H1 (cell line): ENCODE data around the gene ZNF423. TPM values are rescaled to one million over a fixed set of nuclear protein-coding genes. Genes with fewer than 3 reads are reported as not detected.

ENCODE experiments used
- CTCF ChIA-PET: fragments of 300-600 bp; sonication (Branson Sonifier 250); formaldehyde crosslinking; loops from one replicate; lab custom pipeline; 2021; ENCODE audit not compliant: partially characterized antibody; lab: Charles Lee
- POLR2A ChIA-PET: fragments of 300-600 bp; sonication (Branson Sonifier 250); formaldehyde crosslinking; loops from one replicate; lab custom pipeline; 2021; ENCODE audit warnings: inconsistent platforms; ENCODE audit not compliant: partially characterized antibody; lab: Charles Lee
- DNase-seq, 2 experiments: peaks; one replicate each; pipeline versions ENCODE4 v3.0.0 to v3.0.0-alpha.2; 2010 to 2022; ENCODE audit warnings: low spot score in 2 of 2, low read depth in 1 of 2, mixed read lengths in 1 of 2
- FAIRE-seq: peaks from 2 replicates; lab custom pipeline; 2011; peaks lifted over from hg19 to GRCh38; lab: Jason Lieb, UNC
- H2AFZ ChIP-seq: 2 replicates; pipeline ENCODE4 v1.8.1; 2012; ENCODE audit warnings: low read length, inconsistent platforms
- H2AK5ac ChIP-seq: 2 replicates; pipeline ENCODE4 v1.6.1; 2013; ENCODE audit warnings: low read depth, low read length
- H2BK120ac ChIP-seq: replicated peaks from 2 replicates; pipeline ENCODE3; 2013; ENCODE audit warnings: low read depth, low read length, inconsistent platforms
- H2BK12ac ChIP-seq: 2 replicates; pipeline ENCODE4 v1.6.1; 2013; ENCODE audit warnings: low read depth, low read length
- H2BK15ac ChIP-seq: 2 replicates; pipeline ENCODE4 v1.6.1; 2013; ENCODE audit warnings: low read length
- H2BK20ac ChIP-seq: 2 replicates; pipeline ENCODE4 v1.6.1; 2013; ENCODE audit warnings: low read length
- H2BK5ac ChIP-seq: 2 replicates; pipeline ENCODE4 v1.6.1; 2013; ENCODE audit warnings: low read depth, low read length
- H3K14ac ChIP-seq: 2 replicates; pipeline ENCODE4 v1.6.1; 2013; ENCODE audit warnings: inconsistent platforms; ENCODE audit not compliant: insufficient read length
- H3K18ac ChIP-seq: 2 replicates; pipeline ENCODE4 v1.6.1; 2013; ENCODE audit warnings: low read length; ENCODE audit errors: extremely low read depth
- H3K23ac ChIP-seq: 2 replicates; pipeline ENCODE4 v1.6.1; 2013; ENCODE audit warnings: inconsistent platforms; ENCODE audit not compliant: insufficient read length
- H3K23me2 ChIP-seq: 2 replicates; pipeline ENCODE4 v1.6.1; 2013; ENCODE audit warnings: low read depth, low read length
- H3K27ac ChIP-seq: 2 replicates; pipeline ENCODE4 v1.6.1; 2011; ENCODE audit warnings: low read depth, low read length, inconsistent platforms
- H3K27me3 ChIP-seq, 4 experiments: replicated peaks in 1 of 4; 1 replicate in 1 of 4; 2 replicates in 3 of 4; pipeline versions ENCODE4 v1.6.1 to v1.8.1; 2011 to 2013; ENCODE audit warnings: low read length in 3 of 4, mild to moderate bottlenecking in 3 of 4, inconsistent platforms in 2 of 4, mixed read lengths in 2 of 4, moderate library complexity in 1 of 4; ENCODE audit not compliant: control insufficient read depth in 3 of 4, insufficient read depth in 3 of 4; ENCODE audit errors: extremely low read depth in 1 of 4
- H3K36me3 ChIP-seq, 4 experiments: 2 replicates each; pipeline versions ENCODE4 v1.6.1 to v1.8.1; 2011 to 2013; ENCODE audit warnings: mild to moderate bottlenecking in 4 of 4, low read length in 3 of 4, moderate library complexity in 2 of 4, control low read depth in 1 of 4, inconsistent platforms in 1 of 4; ENCODE audit not compliant: insufficient read depth in 4 of 4, control insufficient read depth in 2 of 4
- H3K4ac ChIP-seq: replicated peaks from 2 replicates; pipeline ENCODE3; 2013; ENCODE audit warnings: low read length, low read depth, mixed read lengths, inconsistent platforms; ENCODE audit not compliant: insufficient read length
- H3K4me1 ChIP-seq, 4 experiments: replicated peaks in 1 of 4; 1 replicate in 1 of 4; 2 replicates in 3 of 4; pipeline versions ENCODE4 v1.6.1 to v1.8.1; 2011 to 2013; ENCODE audit warnings: low read length in 3 of 4, inconsistent platforms in 2 of 4, mixed read lengths in 1 of 4; ENCODE audit not compliant: insufficient read depth in 4 of 4, control insufficient read depth in 3 of 4
- H3K4me2 ChIP-seq, 2 experiments: 2 replicates each; pipeline versions ENCODE4 v1.6.1 to v1.8.1; 2011 to 2013; ENCODE audit warnings: low read depth in 2 of 2, low read length in 2 of 2, control low read depth in 1 of 2, inconsistent platforms in 1 of 2, mild to moderate bottlenecking in 1 of 2; ENCODE audit not compliant: insufficient read depth in 1 of 2
- H3K4me3 ChIP-seq, 4 experiments: fragments of 200-600, 300-600 bp in 1 of 4; sonication (generic), shearing (Covaris generic), sonication (Bioruptor Twin) in 1 of 4; 2 replicates each; pipeline versions ENCODE4 v1.5.1 to v1.8.1; 2011 to 2016; ENCODE audit warnings: low read length in 4 of 4, low read depth in 3 of 4, control low read depth in 2 of 4, inconsistent platforms in 2 of 4, mild to moderate bottlenecking in 2 of 4, mixed read lengths in 1 of 4, moderate library complexity in 1 of 4; ENCODE audit not compliant: insufficient read depth in 2 of 4; ENCODE audit errors: extremely low read depth in 1 of 4
- H3K56ac ChIP-seq: replicated peaks from 2 replicates; pipeline ENCODE3; 2013; ENCODE audit warnings: low read depth, mild to moderate bottlenecking, mixed read lengths, low read length, inconsistent platforms; ENCODE audit not compliant: insufficient read length
- H3K79me1 ChIP-seq: 2 replicates; pipeline ENCODE4 v1.6.1; 2013; ENCODE audit warnings: low read depth, low read length, control low read depth
- H3K79me2 ChIP-seq, 2 experiments: 2 replicates each; pipeline versions ENCODE4 v1.6.1 to v1.8.1; 2012 to 2013; ENCODE audit warnings: low read length in 2 of 2, mild to moderate bottlenecking in 2 of 2, inconsistent platforms in 1 of 2; ENCODE audit not compliant: insufficient read depth in 2 of 2, control insufficient read depth in 1 of 2
- H3K9ac ChIP-seq, 4 experiments: replicated peaks in 1 of 4; 1 replicate in 1 of 4; 2 replicates in 3 of 4; pipeline versions ENCODE4 v1.6.1 to v1.8.1; 2011 to 2013; ENCODE audit warnings: low read depth in 3 of 4, low read length in 3 of 4, control low read depth in 2 of 4, mild to moderate bottlenecking in 2 of 4, moderate library complexity in 2 of 4, inconsistent platforms in 1 of 4; ENCODE audit errors: extremely low read depth in 1 of 4
- H3K9me3 ChIP-seq, 2 experiments: 2 replicates each; pipeline versions ENCODE4 v1.6.1 to v1.8.1; 2012 to 2013; ENCODE audit warnings: mild to moderate bottlenecking in 2 of 2, moderate library complexity in 2 of 2, control low read depth in 1 of 2, inconsistent platforms in 1 of 2, low read depth in 1 of 2, low read length in 1 of 2, mixed read lengths in 1 of 2; ENCODE audit not compliant: insufficient read depth in 2 of 2
- H4K20me1 ChIP-seq, 2 experiments: replicated peaks in 1 of 2; 2 replicates each; pipeline versions ENCODE3 to v1.8.1; 2011 to 2013; ENCODE audit warnings: inconsistent platforms in 2 of 2, low read length in 2 of 2, mild to moderate bottlenecking in 1 of 2; ENCODE audit not compliant: insufficient read depth in 2 of 2, control insufficient read depth in 1 of 2
- H4K5ac ChIP-seq: 2 replicates; pipeline ENCODE4 v1.6.1; 2013; ENCODE audit warnings: low read length, low read depth, mixed read lengths, inconsistent platforms; ENCODE audit not compliant: insufficient read length
- H4K8ac ChIP-seq: 2 replicates; pipeline ENCODE4 v1.8.0; 2013; ENCODE audit warnings: mild to moderate bottlenecking, moderate library complexity, low read length, inconsistent platforms; ENCODE audit not compliant: insufficient read depth; ENCODE audit errors: extremely low read depth
- H4K91ac ChIP-seq: replicated peaks from 2 replicates; pipeline ENCODE3; 2013; ENCODE audit warnings: low read length, mixed read lengths, inconsistent platforms; ENCODE audit not compliant: insufficient read length
- BACH1 ChIP-seq: IDR thresholded peaks from 2 replicates; pipeline ENCODE4 v1.6.1; 2012; ENCODE audit warnings: low read length, improper control_type of control experiment
- EGR1 ChIP-seq: IDR thresholded peaks from 2 replicates; pipeline ENCODE4 v1.6.1; 2011; ENCODE audit warnings: low read depth, low read length, borderline replicate concordance
- HDAC6 ChIP-seq: IDR thresholded peaks from one replicate; pipeline ENCODE4 v1.7.1; 2012; ENCODE audit warnings: low read depth, mild to moderate bottlenecking, inconsistent platforms, low read length, moderate library complexity
- KDM1A ChIP-seq: fragments of 200-600, 300-600 bp; sonication (generic); IDR thresholded peaks from 2 replicates; pipeline ENCODE4 v1.7.1; 2016; ENCODE audit warnings: mild to moderate bottlenecking, low read length, borderline replicate concordance
- POLR2A ChIP-seq, 2 experiments: IDR thresholded peaks; 1 replicate in 1 of 2; 2 replicates in 1 of 2; pipeline ENCODE4 v1.6.1; 2011; ENCODE audit warnings: low read depth in 2 of 2, low read length in 2 of 2, mild to moderate bottlenecking in 2 of 2; ENCODE audit errors: control extremely low read depth in 1 of 2
- SAP30 ChIP-seq: fragments of 300-600 bp; sonication (generic); IDR thresholded peaks from 2 replicates; pipeline ENCODE4 v1.7.1; 2012; ENCODE audit warnings: low read length, moderate library complexity, mild to moderate bottlenecking, inconsistent platforms; ENCODE audit not compliant: insufficient read depth, insufficient replicate concordance
- TEAD4 ChIP-seq: IDR thresholded peaks from 2 replicates; pipeline ENCODE4 v1.6.1; 2012; ENCODE audit warnings: low read depth, low read length, inconsistent platforms, mixed read lengths
- WGBS, 2 experiments: shearing (Covaris generic) in 1 of 2; methylation state at CpG; one replicate each; pipeline versions ENCODE4 v1.1.6 to v1.1.7; 2013 to 2015; ENCODE audit warnings: low lambda C conversion rate in 2 of 2, mixed read lengths in 2 of 2, inconsistent platforms in 1 of 2, low coverage in 1 of 2, missing lambda C conversion rate in 1 of 2; ENCODE audit not compliant: insufficient replicate concordance in 2 of 2, insufficient coverage in 1 of 2, insufficient read length in 1 of 2; ENCODE audit errors: extremely low coverage in 1 of 2, missing lambda C conversion rate in 1 of 2; 5-methylcytosine and 5-hydroxymethylcytosine counted together
- polyA plus RNA-seq, 7 experiments: library from polyadenylated mRNA; depleted of rRNA in 3 of 7; stranded (reverse) in 5 of 7; unstranded in 2 of 7; fragments of >200 nt in 5 of 7; fragments of 200-250 nt in 2 of 7; gene quantifications; 1 replicate in 5 of 7; 2 replicates in 1 of 7; 4 replicates in 1 of 7; pipeline versions ENCODE4 v1.2.1 to v1.2.3, GENCODE V29; 2011 to 2013; ENCODE audit warnings: missing spikeins in 2 of 7, mixed read lengths in 2 of 7
- total RNA-seq: library from RNA; stranded (reverse); fragmentation: NEBNext Ultra II Directional; extraction: Animal tissue kit (Norgen Biotek cat#: 25700); gene quantifications from 2 replicates; pipeline ENCODE4 v1.2.1, GENCODE V29; 2021

ZNF423 gene
- total and polyA plus RNA-seq, 2 of the 8 experiments (the other 6 are each of a cell fraction or from before 2014, with no cell fraction given), result 38.2 to 52.3 TPM

GRCh38 chr16:49504626-49505025 is 351.3 kb downstream of the ZNF423 start:
- no peaks in the 10 kb centered on the region for H3K27me3 ChIP-seq
- no peaks in the 10 kb centered on the region; the same call in 1 of the 2 replicates for H3K79me1 ChIP-seq
- H3K4me2 ChIP-seq, result no peak overlapping the region
- H2BK20ac ChIP-seq, result no peak overlapping the region
- H4K8ac ChIP-seq, result no peak overlapping the region
- no peaks in the 10 kb centered on the region for H3K36me3 ChIP-seq
- H3K27ac ChIP-seq, result no peak overlapping the region
- no peak overlapping the region for H4K5ac ChIP-seq
- H3K14ac ChIP-seq, result no peak overlapping the region
- H3K23me2 ChIP-seq, result peaks cover 8% of the 10 kb centered on the region; the same call in 1 of the 2 replicates
- H2BK15ac ChIP-seq, result no peak overlapping the region
- no peak overlapping the region for H3K9ac ChIP-seq
- H3K56ac ChIP-seq, result no peak overlapping the region
- no peak overlapping the region for H3K23ac ChIP-seq
- H4K20me1 ChIP-seq, result peaks cover 0 to 3% of the 10 kb centered on the region in 2 experiments
- FAIRE-seq (no peak), DNase-seq (no peak)
- H2AK5ac ChIP-seq, result no peak overlapping the region
- H3K4ac ChIP-seq, result no peak overlapping the region
- WGBS, 2 experiments, result 89% methylated on average over 2 of the region's 2 CpGs; no CpG with 5 or more reads in 1 of the 2 experiments
- no peak overlapping the region for H2BK5ac ChIP-seq
- no peak overlapping the region for H2BK120ac ChIP-seq
- no peak overlapping the region for H3K4me3 ChIP-seq
- no peaks in the 10 kb centered on the region for H3K79me2 ChIP-seq
- CTCF ChIA-PET, result interaction anchor here (1.2 to 2.1 kb wide), 6 partner anchors 8 to 88 kb away, joined by 3 to 9 read pairs (median 4); no protein-coding TSS in a partner anchor
- no peaks in the 10 kb centered on the region for H3K9me3 ChIP-seq
- no peak overlapping the region for H4K91ac ChIP-seq
- no peaks in the 10 kb centered on the region; a peak in 1 of 7 replicates for H3K4me1 ChIP-seq
- no peak overlapping the region for H2AFZ ChIP-seq
- H2BK12ac ChIP-seq, result no peak overlapping the region
- no peak overlapping the region for H3K18ac ChIP-seq
- POLR2A ChIA-PET, result no interaction called here
- TF ChIP-seq HDAC6 (no peak), KDM1A (no peak), BACH1 (no peak), POLR2A (IDR thresholded peaks at IDR 0.05; ENCODE audit: control extremely low read depth in 1 of 2, low read depth in 2 of 2, low read length in 2 of 2) (no peak), TEAD4 (no peak), EGR1 (no peak), SAP30 (no peak)
